RCC 7860 (cell line): Measurements from ENCODE around the gene BPIFB3.
"Not testable (repeated sequence)": the region's sequence is repeated elsewhere in the genome, so short reads cannot be mapped to it uniquely, and the experiment has no call there.

Experiments used
- DNase-seq: peaks from one replicate; pipeline ENCODE4 v3.0.0-alpha.2; 2015; ENCODE audit warnings: low spot score
- FAIRE-seq: peaks from 2 replicates; lab custom pipeline; 2012; peaks lifted over from hg19 to GRCh38; lab: Jason Lieb, UNC

BPIFB3 gene

GRCh38 chr20:33112547-33113386, 59.1 kb downstream of the BPIFB3 start:
- FAIRE-seq: no peak
- DNase-seq: no peak

- FAIRE-seq (no peak), DNase-seq (no peak)
Observed at GRCh38 chr20:33113387-33113908, 59.7 kb downstream of the BPIFB3 start.

GRCh38 chr20:33115501-33115900, 61.8 kb downstream of the BPIFB3 start:
- FAIRE-seq: not testable (repeated sequence)

GRCh38 chr20:33119725-33120720, 66.3 kb downstream of the BPIFB3 start:
- FAIRE-seq (no peak), DNase-seq (no peak)

More at GRCh38 chr20:33115501-33115900, 61.8 kb downstream of the BPIFB3 start:
- DNase-seq: not testable (repeated sequence)

GRCh38 chr20:33120934-33121333, 67.2 kb downstream of the BPIFB3 start:
- DNase-seq (no peak), FAIRE-seq (no peak)

- FAIRE-seq, DNase-seq: not testable (repeated sequence)
Observed at GRCh38 chr20:33122297-33122696, 68.6 kb downstream of the BPIFB3 start.
